HepG2 (cell line): ENCODE data around the gene SLC24A4. TPM values are rescaled to one million over a fixed set of nuclear protein-coding genes. Genes with fewer than 3 reads are reported as not detected.

Experiments
- BORCS8-MEF2B ChIP-seq: sonication (generic); formaldehyde crosslinking; IDR thresholded peaks from 2 replicates; pipeline ENCODE4 v1.8.0; 2022; ENCODE audit warnings: mild to moderate bottlenecking, missing genetic modification reagents
- GABPA ChIP-seq, 2 experiments: IDR thresholded peaks; 2 replicates each; pipeline ENCODE4 v1.6.1; 2011 to 2016; ENCODE audit warnings: low read depth in 2 of 2, low read length in 1 of 2, missing biosample characterization in 1 of 2, missing genetic modification characterization in 1 of 2
- ISL2 ChIP-seq: sonication (generic); formaldehyde crosslinking; IDR thresholded peaks from 2 replicates; pipeline ENCODE4 v1.5.0; 2020; ENCODE audit warnings: missing genetic modification reagents
- KDM4B ChIP-seq: sonication (generic); formaldehyde crosslinking; IDR thresholded peaks from 2 replicates; pipeline ENCODE4 v1.4.0; 2020; ENCODE audit warnings: missing genetic modification reagents
- KMT2A ChIP-seq: sonication (generic); formaldehyde crosslinking; IDR thresholded peaks from 2 replicates; pipeline ENCODE4 v1.4.0; 2020; ENCODE audit warnings: missing genetic modification reagents
- MTA3 ChIP-seq: sonication (generic); formaldehyde crosslinking; IDR thresholded peaks from 2 replicates; pipeline ENCODE4 v1.4.0; 2020; ENCODE audit warnings: missing genetic modification reagents
- MZF1 ChIP-seq: sonication (generic); formaldehyde crosslinking; IDR thresholded peaks from 2 replicates; pipeline ENCODE4 v1.8.1; 2023; ENCODE audit warnings: mild to moderate bottlenecking, missing genetic modification reagents, borderline replicate concordance
- RXRA ChIP-seq: sonication (generic); formaldehyde crosslinking; IDR thresholded peaks from 2 replicates; pipeline ENCODE4 v1.5.1; 2020; ENCODE audit warnings: missing genetic modification reagents
- XRCC5 ChIP-seq: fragments of 200-400 bp; formaldehyde crosslinking; optimal IDR thresholded peaks from 2 replicates; pipeline ENCODE3; 2017; ENCODE audit warnings: mild to moderate bottlenecking, low read length
- ZMYM4 ChIP-seq: sonication (generic); formaldehyde crosslinking; IDR thresholded peaks from 2 replicates; pipeline ENCODE4 v1.8.1; 2023; ENCODE audit warnings: mild to moderate bottlenecking, missing genetic modification reagents
- ZNF543 ChIP-seq: sonication (generic); formaldehyde crosslinking; IDR thresholded peaks from 2 replicates; pipeline ENCODE4 v1.4.0; 2020; ENCODE audit warnings: mild to moderate bottlenecking, missing genetic modification reagents
- ZNF550 ChIP-seq: sonication (generic); formaldehyde crosslinking; IDR thresholded peaks from 2 replicates; pipeline ENCODE4 v1.4.0; 2020; ENCODE audit warnings: mild to moderate bottlenecking, missing genetic modification reagents, borderline replicate concordance
- ZNF792 ChIP-seq: IDR thresholded peaks from 2 replicates; pipeline ENCODE4 v1.6.1; 2016
- polyA plus RNA-seq, 8 experiments: library from polyadenylated mRNA; depleted of rRNA in 3 of 8; stranded (reverse) in 7 of 8; unstranded in 1 of 8; fragments of >200 nt; fragmentation: Illumina TruSeq in 4 of 8; extraction: Trizol in 4 of 8; gene quantifications; 2 replicates each; pipeline versions ENCODE4 v1.2.1 to v1.2.3, GENCODE V29; 2011 to 2016; ENCODE audit warnings: low read depth in 4 of 8, missing spikeins in 1 of 8, mixed read lengths in 1 of 8; ENCODE audit not compliant: insufficient read depth in 1 of 8
- total RNA-seq, 5 experiments: library from RNA; depleted of rRNA; stranded (reverse); fragments of >200 nt; fragmentation: Illumina TruSeq; extraction: Trizol; gene quantifications; 2 replicates each; pipeline ENCODE4 v1.2.3, GENCODE V29; 2016; ENCODE audit warnings: low read depth in 1 of 5
- TF ChIP-seq, protein P1 (sequence below): sonication (generic); formaldehyde crosslinking; IDR thresholded peaks from 2 replicates; pipeline ENCODE4 v1.8.1; 2023; ENCODE audit warnings: mild to moderate bottlenecking, inconsistent platforms, moderate library complexity, missing genetic modification reagents, borderline replicate concordance
- TF ChIP-seq, protein P2 (sequence below): sonication (generic); formaldehyde crosslinking; IDR thresholded peaks from 2 replicates; pipeline ENCODE4 v1.5.0; 2020; ENCODE audit warnings: mild to moderate bottlenecking, missing genetic modification reagents, borderline replicate concordance
- TF ChIP-seq, protein P3 (sequence below): sonication (generic); formaldehyde crosslinking; IDR thresholded peaks from 2 replicates; pipeline ENCODE4 v1.8.1; 2023; ENCODE audit warnings: mild to moderate bottlenecking, moderate library complexity, missing genetic modification reagents

The SLC24A4 gene
- total and polyA plus RNA-seq, 2 of the 13 experiments (the other 11 are each of a cell fraction or from before 2014, with no cell fraction given): not detected

DNA sequence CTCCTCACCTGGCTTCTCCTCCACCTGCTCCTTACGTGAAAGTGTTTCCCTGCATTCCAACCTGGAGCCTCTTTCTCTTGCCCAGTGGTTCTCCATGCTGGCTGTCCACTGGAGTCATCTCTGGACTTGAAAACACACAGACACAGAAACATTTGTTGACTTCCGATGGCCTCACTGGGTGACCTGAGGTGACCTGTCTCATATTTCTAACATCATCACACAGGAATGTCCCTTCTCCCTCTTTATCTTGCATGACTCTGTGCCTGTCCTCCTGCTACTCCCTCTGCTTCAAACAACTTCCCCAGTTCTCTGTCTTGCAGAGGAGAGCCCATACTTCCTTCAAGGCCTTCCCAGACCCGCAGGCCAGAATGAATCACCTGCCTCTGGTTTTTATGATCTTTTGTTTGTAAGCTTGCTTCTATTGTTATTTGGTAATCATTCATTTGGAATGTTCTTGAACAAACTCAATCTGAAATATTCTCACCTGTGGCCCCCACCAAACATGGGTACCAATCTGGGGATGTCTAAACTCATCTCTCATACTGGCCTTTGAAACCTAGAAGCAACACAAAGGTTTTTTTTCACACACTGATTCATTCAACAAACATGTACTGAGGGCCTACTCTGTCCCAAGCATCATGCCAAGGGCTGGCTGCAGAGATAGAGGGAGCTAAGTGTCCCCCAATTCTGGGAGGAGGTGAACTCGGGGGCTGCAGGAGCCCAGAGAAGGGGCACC is 181.0 kb downstream of the SLC24A4 start (continued):
- TF ChIP-seq ZNF792 (CRISPR knock-in tag): peak; percentile 75; the same call in 1 of the 2 replicates
- no peak for TF ChIP-seq XRCC5
- no peak for TF ChIP-seq MTA3 (CRISPR knock-in tag)
- TF ChIP-seq, protein P1, sequence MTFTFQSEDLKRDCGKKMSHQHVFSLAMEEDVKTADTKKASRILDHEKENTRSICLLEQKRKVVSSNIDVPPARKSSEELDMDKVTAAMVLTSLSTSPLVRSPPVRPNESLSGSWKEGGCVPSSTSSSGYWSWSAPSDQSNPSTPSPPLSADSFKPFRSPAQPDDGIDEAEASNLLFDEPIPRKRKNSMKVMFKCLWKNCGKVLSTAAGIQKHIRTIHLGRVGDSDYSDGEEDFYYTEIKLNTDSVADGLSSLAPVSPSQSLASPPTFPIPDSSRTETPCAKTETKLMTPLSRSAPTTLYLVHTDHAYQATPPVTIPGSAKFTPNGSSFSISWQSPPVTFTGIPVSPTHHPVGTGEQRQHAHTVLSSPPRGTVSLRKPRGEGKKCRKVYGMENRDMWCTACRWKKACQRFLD (CRISPR knock-in tag): no peak
- no peak for TF ChIP-seq ZNF550 (CRISPR knock-in tag)
- TF ChIP-seq ZNF543: no peak
- TF ChIP-seq BORCS8-MEF2B (CRISPR knock-in tag): no peak
- TF ChIP-seq KDM4B (CRISPR knock-in tag): no peak
- TF ChIP-seq, protein P2, sequence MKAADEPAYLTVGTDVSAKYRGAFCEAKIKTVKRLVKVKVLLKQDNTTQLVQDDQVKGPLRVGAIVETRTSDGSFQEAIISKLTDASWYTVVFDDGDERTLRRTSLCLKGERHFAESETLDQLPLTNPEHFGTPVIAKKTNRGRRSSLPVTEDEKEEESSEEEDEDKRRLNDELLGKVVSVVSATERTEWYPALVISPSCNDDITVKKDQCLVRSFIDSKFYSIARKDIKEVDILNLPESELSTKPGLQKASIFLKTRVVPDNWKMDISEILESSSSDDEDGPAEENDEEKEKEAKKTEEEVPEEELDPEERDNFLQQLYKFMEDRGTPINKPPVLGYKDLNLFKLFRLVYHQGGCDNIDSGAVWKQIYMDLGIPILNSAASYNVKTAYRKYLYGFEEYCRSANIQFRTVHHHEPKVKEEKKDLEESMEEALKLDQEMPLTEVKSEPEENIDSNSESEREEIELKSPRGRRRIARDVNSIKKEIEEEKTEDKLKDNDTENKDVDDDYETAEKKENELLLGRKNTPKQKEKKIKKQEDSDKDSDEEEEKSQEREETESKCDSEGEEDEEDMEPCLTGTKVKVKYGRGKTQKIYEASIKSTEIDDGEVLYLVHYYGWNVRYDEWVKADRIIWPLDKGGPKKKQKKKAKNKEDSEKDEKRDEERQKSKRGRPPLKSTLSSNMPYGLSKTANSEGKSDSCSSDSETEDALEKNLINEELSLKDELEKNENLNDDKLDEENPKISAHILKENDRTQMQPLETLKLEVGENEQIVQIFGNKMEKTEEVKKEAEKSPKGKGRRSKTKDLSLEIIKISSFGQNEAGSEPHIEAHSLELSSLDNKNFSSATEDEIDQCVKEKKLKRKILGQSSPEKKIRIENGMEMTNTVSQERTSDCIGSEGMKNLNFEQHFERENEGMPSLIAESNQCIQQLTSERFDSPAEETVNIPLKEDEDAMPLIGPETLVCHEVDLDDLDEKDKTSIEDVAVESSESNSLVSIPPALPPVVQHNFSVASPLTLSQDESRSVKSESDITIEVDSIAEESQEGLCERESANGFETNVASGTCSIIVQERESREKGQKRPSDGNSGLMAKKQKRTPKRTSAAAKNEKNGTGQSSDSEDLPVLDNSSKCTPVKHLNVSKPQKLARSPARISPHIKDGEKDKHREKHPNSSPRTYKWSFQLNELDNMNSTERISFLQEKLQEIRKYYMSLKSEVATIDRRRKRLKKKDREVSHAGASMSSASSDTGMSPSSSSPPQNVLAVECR (CRISPR knock-in tag): peak; percentile 53; the same call in 1 of the 2 replicates
- TF ChIP-seq, protein P3, sequence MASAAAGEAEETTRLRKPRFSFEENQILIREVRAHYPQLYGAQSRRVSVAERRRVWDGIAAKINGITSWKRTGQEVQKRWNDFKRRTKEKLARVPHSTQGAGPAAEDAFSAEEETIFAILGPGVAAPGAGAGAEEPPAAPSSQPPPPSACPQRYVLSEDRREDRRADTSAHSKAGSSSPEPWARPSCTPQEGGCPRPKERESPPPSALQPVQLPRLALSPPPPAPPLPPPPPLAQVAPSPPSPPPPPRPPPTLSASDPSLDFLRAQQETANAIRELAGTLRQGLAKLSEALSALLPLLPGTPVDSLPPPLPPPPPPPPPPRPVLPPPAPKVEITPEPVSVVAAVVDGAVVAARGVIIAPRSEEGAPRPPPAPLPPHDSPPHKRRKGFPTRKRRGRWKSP: no peak
- TF ChIP-seq GABPA (IDR thresholded peaks at IDR 0.05; ENCODE audit: low read depth, low read length): no peak
- TF ChIP-seq GABPA (CRISPR knock-in tag; IDR thresholded peaks at IDR 0.05; ENCODE audit: low read depth): no peak
- TF ChIP-seq ZMYM4 (CRISPR knock-in tag): peak; percentile 63
- TF ChIP-seq MZF1: no peak
- no peak for TF ChIP-seq KMT2A (CRISPR knock-in tag)
- TF ChIP-seq ISL2 (CRISPR knock-in tag): peak; percentile 61; the same call in 1 of the 2 replicates
- peak; percentile 98 for TF ChIP-seq RXRA
